Neural crest cell (in vitro differentiated cells): ENCODE measurements around the gene TYSND1. TPM values are rescaled to one million over a fixed set of nuclear protein-coding genes. Genes with fewer than 3 reads are reported as not detected.
A peak's percentile ranks its signal among the peaks of the same experiment; 100 is the strongest.

ENCODE experiments used
- DNase-seq: peaks from one replicate; pipeline ENCODE4 v3.0.0; 2021; ENCODE audit warnings: low read depth, mixed read lengths, low spot score
- H3K27ac Mint-ChIP-seq: one replicate; pipeline ENCODE4 v1.8.0; 2021; ENCODE audit warnings: mild to moderate bottlenecking, mixed read lengths; ENCODE audit not compliant: unreplicated experiment
- H3K27me3 Mint-ChIP-seq: 2 replicates; pipeline ENCODE4 v1.8.0; 2021; ENCODE audit warnings: low read depth, mild to moderate bottlenecking, mixed read lengths
- H3K36me3 Mint-ChIP-seq: 2 replicates; pipeline ENCODE4 v1.8.0; 2021; ENCODE audit warnings: low read depth, mild to moderate bottlenecking, mixed read lengths
- H3K4me1 Mint-ChIP-seq: 2 replicates; pipeline ENCODE4 v1.8.0; 2021; ENCODE audit warnings: mixed read lengths
- H3K4me3 Mint-ChIP-seq: one replicate; pipeline ENCODE4 v1.8.0; 2021; ENCODE audit warnings: mild to moderate bottlenecking, mixed read lengths
- H3K9me3 Mint-ChIP-seq: 2 replicates; pipeline ENCODE4 v1.8.0; 2021; ENCODE audit warnings: mixed read lengths
- CTCF ChIP-seq: fragments of 200-600 bp; sonication (generic); conservative IDR thresholded peaks from 2 replicates; pipeline ENCODE4 v1.5.0; 2021; ENCODE audit warnings: antibody characterized with exemption, mild to moderate bottlenecking
- total RNA-seq: library from RNA; stranded (reverse); gene quantifications from 2 replicates; pipeline ENCODE4 v1.2.1, GENCODE V29; 2021

The TYSND1 gene
- total RNA-seq, 1 donor from 2014 or later: 17.6 TPM

GRCh38 chr10:70115948-70116682 lies 30.4 kb downstream of the TYSND1 start:
- Mint-ChIP-seq H3K9me3 (no peaks in the 10 kb centered on the region), H3K27ac (no peak overlapping the region), H3K27me3 (no peaks in the 10 kb centered on the region), H3K36me3 (peaks cover 9% of the 10 kb centered on the region), H3K4me3 (peak overlapping the region; percentile 25), H3K4me1 (no peaks in the 10 kb centered on the region)
- DNase-seq: peak; percentile 51
- peak; percentile 86 for TF ChIP-seq CTCF

- Mint-ChIP-seq H3K36me3 (peaks cover 14% of the 10 kb centered on the region), H3K9me3 (no peaks in the 10 kb centered on the region), H3K27me3 (no peaks in the 10 kb centered on the region), H3K4me3 (no peak overlapping the region), H3K4me1 (no peaks in the 10 kb centered on the region), H3K27ac (no peak overlapping the region)
- DNase-seq: no peak
- TF ChIP-seq CTCF: no peak
These were observed 31.6 kb downstream of the TYSND1 start for GRCh38 chr10:70114902-70115301.

GRCh38 chr10:70112071-70112470 lies 34.4 kb downstream of the TYSND1 start:
- Mint-ChIP-seq H3K27me3 (no peaks in the 10 kb centered on the region), H3K4me1 (peaks cover 4% of the 10 kb centered on the region), H3K27ac (no peak overlapping the region), H3K4me3 (no peak overlapping the region), H3K36me3 (peaks cover 18% of the 10 kb centered on the region), H3K9me3 (no peaks in the 10 kb centered on the region)
- no peak for TF ChIP-seq CTCF
- no peak for DNase-seq

- DNase-seq: no peak
- Mint-ChIP-seq H3K4me3 (no peak overlapping the region), H3K27ac (no peak overlapping the region), H3K4me1 (peaks cover 4% of the 10 kb centered on the region), H3K9me3 (no peaks in the 10 kb centered on the region), H3K27me3 (no peaks in the 10 kb centered on the region), H3K36me3 (peaks cover 18% of the 10 kb centered on the region)
- no peak for TF ChIP-seq CTCF
These were observed 35.0 kb downstream of the TYSND1 start for GRCh38 chr10:70111496-70111895.

GRCh38 chr10:70109064-70109729 lies 37.3 kb downstream of the TYSND1 start:
- Mint-ChIP-seq H3K27me3 (no peaks in the 10 kb centered on the region), H3K4me3 (no peak overlapping the region), H3K36me3 (peaks cover 21% of the 10 kb centered on the region), H3K27ac (peak overlapping the region; percentile 6), H3K9me3 (no peaks in the 10 kb centered on the region), H3K4me1 (peaks cover 19% of the 10 kb centered on the region)
- DNase-seq: no peak
- no peak for TF ChIP-seq CTCF
